ENCODE measurements around the gene SLCO2A1.

The SLCO2A1 gene

DNA sequence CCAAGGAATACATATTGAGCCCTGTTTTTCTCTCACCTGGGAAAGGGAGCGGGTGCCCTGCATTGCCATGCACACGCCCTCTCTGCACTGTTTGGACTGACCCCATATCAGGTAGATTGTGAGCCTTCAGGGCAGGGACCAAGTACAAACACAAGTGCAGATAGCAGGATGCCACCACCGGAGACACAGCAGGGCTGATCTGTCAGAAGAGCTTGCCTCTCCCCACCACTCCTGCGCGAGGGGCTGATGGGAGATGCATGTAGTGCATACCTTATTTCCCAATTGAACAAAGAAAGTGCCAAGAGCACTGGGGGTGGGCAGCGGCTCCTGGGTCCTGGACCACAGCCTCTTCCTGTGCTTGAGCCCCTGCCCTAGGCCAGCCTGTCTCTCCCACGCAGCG lies 9.0 kb upstream of the SLCO2A1 start:
- TF ChIP-seq, protein P1, sequence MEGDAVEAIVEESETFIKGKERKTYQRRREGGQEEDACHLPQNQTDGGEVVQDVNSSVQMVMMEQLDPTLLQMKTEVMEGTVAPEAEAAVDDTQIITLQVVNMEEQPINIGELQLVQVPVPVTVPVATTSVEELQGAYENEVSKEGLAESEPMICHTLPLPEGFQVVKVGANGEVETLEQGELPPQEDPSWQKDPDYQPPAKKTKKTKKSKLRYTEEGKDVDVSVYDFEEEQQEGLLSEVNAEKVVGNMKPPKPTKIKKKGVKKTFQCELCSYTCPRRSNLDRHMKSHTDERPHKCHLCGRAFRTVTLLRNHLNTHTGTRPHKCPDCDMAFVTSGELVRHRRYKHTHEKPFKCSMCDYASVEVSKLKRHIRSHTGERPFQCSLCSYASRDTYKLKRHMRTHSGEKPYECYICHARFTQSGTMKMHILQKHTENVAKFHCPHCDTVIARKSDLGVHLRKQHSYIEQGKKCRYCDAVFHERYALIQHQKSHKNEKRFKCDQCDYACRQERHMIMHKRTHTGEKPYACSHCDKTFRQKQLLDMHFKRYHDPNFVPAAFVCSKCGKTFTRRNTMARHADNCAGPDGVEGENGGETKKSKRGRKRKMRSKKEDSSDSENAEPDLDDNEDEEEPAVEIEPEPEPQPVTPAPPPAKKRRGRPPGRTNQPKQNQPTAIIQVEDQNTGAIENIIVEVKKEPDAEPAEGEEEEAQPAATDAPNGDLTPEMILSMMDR (IDR thresholded peaks at IDR 0.05; ENCODE audit: extremely low read depth, missing control alignments): no peak
- no peak for DNase-seq (ENCODE audit: low spot score)

GRCh38 chr3:134038071-134038491 lies 8.4 kb upstream of the SLCO2A1 start:
- TF ChIP-seq, protein P1 (IDR thresholded peaks at IDR 0.05; ENCODE audit: extremely low read depth, missing control alignments): no peak
- no peak for DNase-seq (ENCODE audit: low spot score)

GRCh38 chr3:134037168-134037567 lies 7.4 kb upstream of the SLCO2A1 start:
- no peak for DNase-seq (ENCODE audit: low spot score)
- TF ChIP-seq, protein P1 (IDR thresholded peaks at IDR 0.05; ENCODE audit: extremely low read depth, missing control alignments): no peak

- TF ChIP-seq, protein P1 (IDR thresholded peaks at IDR 0.05; ENCODE audit: extremely low read depth, missing control alignments): no peak
- DNase-seq (ENCODE audit: low spot score): no peak
Observed at GRCh38 chr3:134036291-134036690, 6.6 kb upstream of the SLCO2A1 start.

DNA sequence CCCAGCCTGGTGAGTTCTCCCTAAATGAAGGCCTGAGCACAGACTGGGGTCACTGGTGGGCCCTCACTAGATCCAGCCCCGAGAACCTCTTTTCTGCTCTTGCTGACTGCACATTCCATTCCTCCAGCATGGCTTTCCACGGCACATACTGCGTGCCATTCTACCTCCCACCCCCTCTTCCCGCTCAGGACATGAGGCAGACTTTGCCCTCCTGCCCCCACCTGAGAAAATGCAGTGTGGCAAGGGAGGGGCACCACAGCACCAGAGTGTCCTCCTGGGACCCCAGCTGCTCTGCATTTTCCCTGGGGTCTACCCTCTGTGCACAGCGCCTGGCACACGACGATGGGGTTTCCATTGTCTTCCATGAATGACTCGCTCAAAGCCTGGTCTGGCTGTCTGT lies 6.1 kb upstream of the SLCO2A1 start:
- TF ChIP-seq, protein P1 (IDR thresholded peaks at IDR 0.05; ENCODE audit: extremely low read depth, missing control alignments): no peak
- DNase-seq (ENCODE audit: low spot score): no peak

GRCh38 chr3:134034005-134034785 lies 4.5 kb upstream of the SLCO2A1 start:
- DNase-seq (ENCODE audit: low spot score): no peak
- TF ChIP-seq, protein P1 (IDR thresholded peaks at IDR 0.05; ENCODE audit: extremely low read depth, missing control alignments): no peak

DNA sequence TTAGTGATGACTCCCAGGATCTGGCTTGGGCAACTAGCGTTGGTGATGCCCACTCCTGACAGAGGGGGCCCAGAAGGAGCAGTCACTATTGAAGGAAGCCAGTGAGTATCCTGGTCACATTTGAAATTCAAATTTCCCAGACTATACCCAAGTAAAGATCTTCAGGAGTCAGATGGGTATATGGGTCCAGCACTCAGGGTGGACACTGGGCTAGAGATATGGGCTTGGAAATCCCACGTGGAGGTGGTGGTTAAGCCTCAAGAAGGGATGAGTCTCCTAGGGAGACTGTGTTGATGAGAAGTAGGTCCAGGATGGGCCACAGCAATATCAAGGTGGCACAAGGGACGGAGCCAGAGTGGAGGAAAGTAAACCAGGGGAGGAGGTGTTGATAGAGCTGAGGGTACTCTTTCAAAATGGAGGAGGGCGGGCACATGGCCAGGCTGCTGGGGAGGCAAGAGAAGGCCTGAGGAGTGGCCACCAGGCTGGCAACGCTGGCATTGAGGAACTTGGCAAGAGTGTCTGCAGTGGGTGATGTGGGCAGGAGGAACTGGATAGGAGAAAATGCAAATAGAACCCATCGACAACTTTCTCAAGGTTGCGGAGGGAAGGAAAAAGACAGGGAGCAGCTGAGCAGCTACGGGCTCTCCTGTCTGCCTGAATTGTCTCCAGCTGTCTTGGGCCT lies 3.7 kb upstream of the SLCO2A1 start:
- DNase-seq (ENCODE audit: low spot score): no peak
- TF ChIP-seq, protein P1 (IDR thresholded peaks at IDR 0.05; ENCODE audit: extremely low read depth, missing control alignments): no peak
